Stomach (tissue), 9 donors: ENCODE results near the gene SDK2. TPM values are rescaled to one million over a fixed set of nuclear protein-coding genes. Genes with fewer than 3 reads are reported as not detected.

Experiments used
- DNase-seq, 2 donors: peaks; one replicate each; pipeline versions ENCODE4 v3.0.0 to v3.0.0-alpha.2; 2013 to 2019
- H3K27ac ChIP-seq, 5 donors: fragments of 200-600 bp in 4 of 5; sonication (generic) in 4 of 5; one replicate each; pipeline ENCODE4 v1.5.1; 2013 to 2019; ENCODE audit warnings: mild to moderate bottlenecking in 1 of 5, moderate library complexity in 1 of 5
- H3K27me3 ChIP-seq, 3 donors: fragments of 200-600 bp; sonication (generic); one replicate each; pipeline ENCODE4 v1.5.1; 2017 to 2019; ENCODE audit warnings: mixed run types in 1 of 3
- H3K36me3 ChIP-seq, 4 donors: fragments of 200-600 bp; sonication (generic); 1 replicate in 3 of 4; 2 replicates in 1 of 4; pipeline ENCODE4 v1.5.1; 2016 to 2019
- H3K4me1 ChIP-seq, 4 donors: fragments of 200-600 bp; sonication (generic); one replicate each; pipeline ENCODE4 v1.5.1; 2016 to 2019
- H3K4me3 ChIP-seq, 4 donors: fragments of 200-600 bp; sonication (generic) in 3 of 4; one replicate each; pipeline ENCODE4 v1.5.1; 2016 to 2019; ENCODE audit warnings: mild to moderate bottlenecking in 1 of 4
- H3K9me3 ChIP-seq, 4 donors: fragments of 200-600 bp; sonication (generic); one replicate each; pipeline ENCODE4 v1.5.1; 2016 to 2019
- CTCF ChIP-seq, 7 experiments: fragments of 450-650 bp in 4 of 7; fragments of 200-600 bp in 3 of 7; sonication (generic) in 3 of 7; IDR thresholded peaks; one replicate each; pipeline ENCODE4 v1.5.1; 2016 to 2019; ENCODE audit warnings: antibody characterized with exemption in 7 of 7, control low read depth in 2 of 7, mild to moderate bottlenecking in 1 of 7
- EP300 ChIP-seq: sonication (generic); formaldehyde crosslinking; IDR thresholded peaks from one replicate; pipeline ENCODE4 v1.6.1; 2017; ENCODE audit warnings: antibody characterized with exemption
- POLR2A ChIP-seq, 4 donors: fragments of 450-650 bp; IDR thresholded peaks; one replicate each; pipeline ENCODE4 v1.6.1; 2016; ENCODE audit warnings: antibody characterized with exemption in 4 of 4, control low read depth in 2 of 4, mild to moderate bottlenecking in 1 of 4, moderate library complexity in 1 of 4
- POLR2AphosphoS5 ChIP-seq, 3 donors: sonication (generic); formaldehyde crosslinking; IDR thresholded peaks; one replicate each; pipeline ENCODE4 v1.6.1; 2016; ENCODE audit warnings: antibody characterized with exemption in 3 of 3
- WGBS, 5 donors: extraction: QIAGEN DNeasy Blood & Tissue Kit in 3 of 5; methylation state at CpG; one replicate each; pipeline versions ENCODE4 v1.1.5 to v1.1.7; 2013 to 2018; 5-methylcytosine and 5-hydroxymethylcytosine counted together
- intact Hi-C: fragments of 100-400 bp; cut with DNase I; formaldehyde crosslinking; loops from one replicate; pipeline ENCODE4 v1.15.1; 2023; ENCODE audit warnings: low total_unique reads
- polyA plus RNA-seq, 3 donors: library from polyadenylated mRNA; stranded (reverse); fragments of 200-250 nt; gene quantifications; one replicate each; pipeline ENCODE4 v1.2.3, GENCODE V29; 2013
- total RNA-seq, 5 donors: library from RNA; depleted of rRNA; stranded (reverse); fragments of >200 nt; gene quantifications; one replicate each; pipeline versions ENCODE4 v1.1.0 to v1.2.3, GENCODE V29; 2014 to 2016
- donor health status: healthy with polysubstance abuse.
- donor health status: Bipolar disorder and iron deficiency.
- donor health status: healthy.

SDK2 gene
- total and polyA plus RNA-seq, 8 donors: under 0.01 to 9.6 (median 0.44) TPM; not detected in 1

- intact Hi-C loops: no loop called here
- Histone ChIP-seq H3K27me3 (peaks cover 0 to 3% (median 0%) of the 10 kb centered on the region in 3 donors), H3K27ac (no peak overlapping the region), H3K36me3 (no peaks in the 10 kb centered on the region), H3K9me3 (peaks cover 0 to 4% (median 0%) of the 10 kb centered on the region in 4 donors), H3K4me3 (no peak overlapping the region), H3K4me1 (peaks cover 0 to 6% (median 0%) of the 10 kb centered on the region in 4 donors)
- 46 to 64% (median 53%) methylated on average over 3 of the region's 3 CpGs for WGBS, 5 donors
- TF ChIP-seq EP300: no peak
- TF ChIP-seq POLR2AphosphoS5 (IDR thresholded peaks at IDR 0.05): no peak
- no peak for TF ChIP-seq CTCF (IDR thresholded peaks at IDR 0.05)
- TF ChIP-seq POLR2A (IDR thresholded peaks at IDR 0.05): no peak
- no peak for DNase-seq
These were observed 44.6 kb downstream of the SDK2 start for GRCh38 chr17:73599599-73599998.

- no peak for DNase-seq
These were observed 46.0 kb downstream of the SDK2 start for GRCh38 chr17:73598212-73598611.

GRCh38 chr17:73595931-73596330, 48.3 kb downstream of the SDK2 start:
- H3K4me3 ChIP-seq: no peak overlapping the region
- H3K36me3 ChIP-seq: no peaks in the 10 kb centered on the region
- intact Hi-C loops: no loop called here
- no peak overlapping the region for H3K27ac ChIP-seq
- TF ChIP-seq EP300 (no peak), POLR2A (IDR thresholded peaks at IDR 0.05) (no peak), CTCF (IDR thresholded peaks at IDR 0.05) (no peak), POLR2AphosphoS5 (IDR thresholded peaks at IDR 0.05) (no peak)
- H3K27me3 ChIP-seq: peaks cover 0 to 16% (median 0%) of the 10 kb centered on the region in 3 donors
- H3K4me1 ChIP-seq: peaks cover 0 to 23% (median 10%) of the 10 kb centered on the region in 4 donors
- no peak for DNase-seq
- H3K9me3 ChIP-seq: no peaks in the 10 kb centered on the region
- 61 to 76% (median 68%) methylated on average over 5 to 7 of the region's 7 CpGs for WGBS, 5 donors

More at GRCh38 chr17:73598212-73598611, 46.0 kb downstream of the SDK2 start:
- Histone ChIP-seq H3K36me3 (no peaks in the 10 kb centered on the region), H3K27ac (no peak overlapping the region), H3K9me3 (no peaks in the 10 kb centered on the region), H3K27me3 (no peaks in the 10 kb centered on the region), H3K4me1 (peaks cover 0 to 6% (median under 1%) of the 10 kb centered on the region in 4 donors), H3K4me3 (no peak overlapping the region)
- 77 to 95% (median 81%) methylated on average over 3 to 13 of the region's 13 CpGs for WGBS, 5 donors
- no peak for TF ChIP-seq POLR2AphosphoS5 (IDR thresholded peaks at IDR 0.05)
- no peak for TF ChIP-seq POLR2A (IDR thresholded peaks at IDR 0.05)
- TF ChIP-seq CTCF (IDR thresholded peaks at IDR 0.05): no peak
- TF ChIP-seq EP300: no peak
- intact Hi-C loops: no loop called here

- intact Hi-C loops: no loop called here
- Histone ChIP-seq H3K4me1 (peaks cover 0 to 23% (median 10%) of the 10 kb centered on the region in 4 donors), H3K27ac (no peak overlapping the region), H3K9me3 (no peaks in the 10 kb centered on the region), H3K36me3 (no peaks in the 10 kb centered on the region), H3K4me3 (no peak overlapping the region), H3K27me3 (peaks cover 0 to 16% (median 0%) of the 10 kb centered on the region in 3 donors)
- WGBS, 5 donors: 40 to 73% (median 64%) methylated on average over 1 to 6 of the region's 6 CpGs
- no peak for TF ChIP-seq EP300
- peak in 2 of 3 donors; percentile 26 to 30 for TF ChIP-seq POLR2AphosphoS5 (IDR thresholded peaks at IDR 0.05)
- peak; percentile 31 to 66 for DNase-seq
These were observed 48.8 kb downstream of the SDK2 start for GRCh38 chr17:73595479-73595878.

- TF ChIP-seq CTCF (IDR thresholded peaks at IDR 0.05) (no peak), EP300 (no peak), POLR2AphosphoS5 (IDR thresholded peaks at IDR 0.05) (no peak), POLR2A (IDR thresholded peaks at IDR 0.05) (no peak)
- Histone ChIP-seq H3K27me3 (peaks cover 0 to 16% (median 0%) of the 10 kb centered on the region in 3 donors), H3K36me3 (no peaks in the 10 kb centered on the region), H3K4me3 (no peak overlapping the region), H3K4me1 (peaks cover 0 to 20% (median 10%) of the 10 kb centered on the region in 4 donors), H3K27ac (no peak overlapping the region), H3K9me3 (no peaks in the 10 kb centered on the region)
- 76 to 88% (median 83%) methylated on average over 6 of the region's 6 CpGs for WGBS, 5 donors
- no peak for DNase-seq
- intact Hi-C loops: no loop called here
These were observed 49.2 kb downstream of the SDK2 start for GRCh38 chr17:73595068-73595467.
